Body of pancreas (tissue), 4 donors: ENCODE results near the gene C1orf122. TPM values are rescaled to one million over a fixed set of nuclear protein-coding genes. Genes with fewer than 3 reads are reported as not detected.

Experiments
- ATAC-seq: fragments of 150-250 bp; one replicate; pipeline ENCODE4 v1.9.1; 2016
- DNase-seq, 4 donors: peaks; one replicate each; pipeline ENCODE4 v3.0.0-alpha.2; 2019
- H3K27ac ChIP-seq, 4 donors: fragments of 200-600 bp; sonication (generic); 1 replicate in 3 of 4; 2 replicates in 1 of 4; pipeline versions ENCODE4 v1.5.1 to v1.6.1; 2016 to 2019; ENCODE audit warnings: mild to moderate bottlenecking in 1 of 4, mixed read lengths in 1 of 4, moderate library complexity in 1 of 4
- H3K27me3 ChIP-seq, 2 donors: fragments of 200-600 bp; sonication (generic); one replicate each; pipeline ENCODE4 v1.6.0; 2016; ENCODE audit warnings: mild to moderate bottlenecking in 1 of 2
- H3K36me3 ChIP-seq, 2 donors: fragments of 200-600 bp; sonication (generic); replicated peaks in 1 of 2; 2 replicates each; pipeline ENCODE4 v1.5.1; 2016; ENCODE audit warnings: low read depth in 2 of 2; ENCODE audit not compliant: insufficient read depth in 1 of 2
- H3K4me1 ChIP-seq: fragments of 200-600 bp; sonication (generic); one replicate; pipeline ENCODE4 v1.6.0; 2016
- H3K4me3 ChIP-seq, 2 donors: fragments of 200-600 bp; sonication (generic); 1 replicate in 1 of 2; 2 replicates in 1 of 2; pipeline ENCODE4 v1.5.1; 2016 to 2019
- H3K9me3 ChIP-seq, 3 donors: fragments of 200-600 bp; sonication (generic); 1 replicate in 2 of 3; 2 replicates in 1 of 3; pipeline ENCODE4 v1.5.1; 2016
- POLR2A ChIP-seq, 3 donors: fragments of 450-650 bp; IDR thresholded peaks; one replicate each; pipeline ENCODE4 v1.6.1; 2016; ENCODE audit warnings: antibody characterized with exemption in 3 of 3, mild to moderate bottlenecking in 2 of 3
- WGBS, 2 donors: methylation state at CpG; one replicate each; pipeline ENCODE4 v1.1.5; 2017; 5-methylcytosine and 5-hydroxymethylcytosine counted together
- intact Hi-C: fragments of 100-400 bp; cut with DNase I; formaldehyde crosslinking; loops from one replicate; pipeline ENCODE4 v1.15.1; 2023
- total RNA-seq, 2 donors: library from RNA; depleted of rRNA; stranded (reverse); fragments of >200 nt; gene quantifications; one replicate each; pipeline ENCODE4 v1.1.0, GENCODE V29; 2016
- TF ChIP-seq, protein P1 (sequence below), 7 experiments: fragments of 450-650 bp in 4 of 7; fragments of 200-600 bp in 3 of 7; sonication (generic) in 3 of 7; IDR thresholded peaks; one replicate each; pipeline ENCODE4 v1.5.1; 2016 to 2019; ENCODE audit warnings: antibody characterized with exemption in 7 of 7

Gene C1orf122
- 10 to 100 TPM; 26.2 to 71.9 TPM for total RNA-seq

- DNase-seq (peak; percentile 94 to 95 (median 94)), ATAC-seq (peak; percentile 89)
- H3K27ac ChIP-seq, result peak within 1 kb of the TSS; percentile 93 to 97 (median 94)
- WGBS, 2 donors, result 0 to 1% methylated on average over 15 to 68 of the region's 95 CpGs
- H3K4me3 ChIP-seq, result peak within 1 kb of the TSS; percentile 71
- no peaks in the 10 kb centered on the region for H3K9me3 ChIP-seq
- no peaks in the 10 kb centered on the region for H3K27me3 ChIP-seq
- H3K4me1 ChIP-seq, result peaks cover 32% of the 10 kb centered on the region
- intact Hi-C loops, result no loop called here
- peaks cover 8 to 22% of the 10 kb centered on the region in 2 donors for H3K36me3 ChIP-seq
- peak; percentile 70 to 88 (median 82) for TF ChIP-seq POLR2A (IDR thresholded peaks at IDR 0.05)
- TF ChIP-seq, protein P1, sequence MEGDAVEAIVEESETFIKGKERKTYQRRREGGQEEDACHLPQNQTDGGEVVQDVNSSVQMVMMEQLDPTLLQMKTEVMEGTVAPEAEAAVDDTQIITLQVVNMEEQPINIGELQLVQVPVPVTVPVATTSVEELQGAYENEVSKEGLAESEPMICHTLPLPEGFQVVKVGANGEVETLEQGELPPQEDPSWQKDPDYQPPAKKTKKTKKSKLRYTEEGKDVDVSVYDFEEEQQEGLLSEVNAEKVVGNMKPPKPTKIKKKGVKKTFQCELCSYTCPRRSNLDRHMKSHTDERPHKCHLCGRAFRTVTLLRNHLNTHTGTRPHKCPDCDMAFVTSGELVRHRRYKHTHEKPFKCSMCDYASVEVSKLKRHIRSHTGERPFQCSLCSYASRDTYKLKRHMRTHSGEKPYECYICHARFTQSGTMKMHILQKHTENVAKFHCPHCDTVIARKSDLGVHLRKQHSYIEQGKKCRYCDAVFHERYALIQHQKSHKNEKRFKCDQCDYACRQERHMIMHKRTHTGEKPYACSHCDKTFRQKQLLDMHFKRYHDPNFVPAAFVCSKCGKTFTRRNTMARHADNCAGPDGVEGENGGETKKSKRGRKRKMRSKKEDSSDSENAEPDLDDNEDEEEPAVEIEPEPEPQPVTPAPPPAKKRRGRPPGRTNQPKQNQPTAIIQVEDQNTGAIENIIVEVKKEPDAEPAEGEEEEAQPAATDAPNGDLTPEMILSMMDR (IDR thresholded peaks at IDR 0.05), result peak in 1 of 7 experiments; percentile 4
These were observed at the start of gene C1orf122, which contains the start of gene YRDC for GRCh38 chr1:37807555-37808368. TSS of gene C1orf122 (plus strand) at chr1:37807790. CDS start at chr1:37808405, 615 bp downstream. TSS of gene YRDC (minus strand) at chr1:37808208. CDS start at chr1:37808180, 28 bp downstream.

DNA sequence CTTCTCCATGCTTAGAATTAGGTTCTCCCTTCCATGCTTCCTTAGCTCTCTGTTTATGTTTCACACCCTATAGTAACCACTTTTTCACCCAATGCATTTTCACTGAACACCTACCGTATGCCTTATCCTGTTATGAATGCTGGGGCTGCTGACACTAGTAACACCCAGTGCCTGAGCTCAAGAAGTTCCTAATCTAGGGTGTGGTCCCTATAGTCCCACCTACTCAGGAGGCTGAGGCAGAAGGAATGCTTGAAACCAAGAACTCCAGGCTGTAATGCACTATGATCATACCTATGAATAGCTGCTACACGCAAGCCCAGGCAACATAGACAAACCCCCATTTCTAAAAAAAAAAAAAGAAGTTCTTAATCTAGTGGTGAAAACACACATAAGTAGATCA, 48.1 kb upstream of the C1orf122 start:
- no peak overlapping the region for H3K4me3 ChIP-seq
- intact Hi-C loops, result no loop called here
- ATAC-seq (no peak), DNase-seq (no peak)
- no peaks in the 10 kb centered on the region for H3K9me3 ChIP-seq
- 62 to 69% methylated on average over 2 of the region's 2 CpGs for WGBS, 2 donors
- H3K27ac ChIP-seq, result no peak overlapping the region
- no peaks in the 10 kb centered on the region for H3K36me3 ChIP-seq
- peaks cover 0 to 2% of the 10 kb centered on the region in 2 donors for H3K27me3 ChIP-seq
- H3K4me1 ChIP-seq, result no peaks in the 10 kb centered on the region
- TF ChIP-seq POLR2A (IDR thresholded peaks at IDR 0.05), result no peak
- TF ChIP-seq, protein P1 (IDR thresholded peaks at IDR 0.05), result no peak

DNA sequence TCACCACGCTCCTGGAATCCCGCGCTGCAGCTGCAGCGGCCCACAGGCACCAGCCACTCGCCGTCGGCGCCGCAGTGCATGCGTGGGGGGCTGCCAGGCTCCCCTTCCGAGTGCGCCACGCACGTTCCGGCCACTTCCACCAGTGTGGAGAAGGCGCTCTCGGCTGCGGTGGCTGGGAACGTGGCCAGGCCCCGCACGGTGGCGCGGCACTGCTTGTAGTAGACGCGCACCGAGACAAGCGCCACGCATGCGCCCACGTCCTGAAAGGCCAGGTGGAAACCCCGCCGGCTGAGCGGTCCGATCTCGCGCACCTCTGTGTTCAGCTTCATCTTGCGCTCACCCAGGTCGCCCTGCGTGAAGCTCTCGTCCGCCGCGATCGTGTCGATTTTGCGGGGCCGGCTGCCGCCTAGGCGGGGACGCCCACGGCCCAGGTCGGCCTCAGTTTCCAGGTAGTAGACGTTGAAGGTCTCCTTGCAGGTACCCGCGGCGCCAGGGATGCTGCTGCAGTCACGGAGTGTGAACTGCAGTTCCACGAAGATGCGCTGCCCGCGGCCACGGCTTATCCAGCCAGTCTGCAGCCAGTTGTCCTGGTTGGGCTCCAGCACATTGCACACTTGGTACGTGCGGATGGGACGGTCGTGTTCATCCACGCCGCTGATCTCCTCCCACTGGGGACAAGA, 46.0 kb upstream of the C1orf122 start:
- no peak for DNase-seq
- intact Hi-C loops, result no loop called here
- Histone ChIP-seq H3K36me3 (no peaks in the 10 kb centered on the region), H3K4me3 (no peak overlapping the region), H3K9me3 (no peaks in the 10 kb centered on the region), H3K4me1 (peaks cover 4% of the 10 kb centered on the region), H3K27me3 (peaks cover 0 to 23% of the 10 kb centered on the region in 2 donors), H3K27ac (no peak overlapping the region)
- no peak for ATAC-seq
- 37 to 49% methylated on average over 8 to 67 of the region's 68 CpGs for WGBS, 2 donors
- TF ChIP-seq POLR2A (IDR thresholded peaks at IDR 0.05), result no peak
- TF ChIP-seq, protein P1 (IDR thresholded peaks at IDR 0.05), result no peak

DNA sequence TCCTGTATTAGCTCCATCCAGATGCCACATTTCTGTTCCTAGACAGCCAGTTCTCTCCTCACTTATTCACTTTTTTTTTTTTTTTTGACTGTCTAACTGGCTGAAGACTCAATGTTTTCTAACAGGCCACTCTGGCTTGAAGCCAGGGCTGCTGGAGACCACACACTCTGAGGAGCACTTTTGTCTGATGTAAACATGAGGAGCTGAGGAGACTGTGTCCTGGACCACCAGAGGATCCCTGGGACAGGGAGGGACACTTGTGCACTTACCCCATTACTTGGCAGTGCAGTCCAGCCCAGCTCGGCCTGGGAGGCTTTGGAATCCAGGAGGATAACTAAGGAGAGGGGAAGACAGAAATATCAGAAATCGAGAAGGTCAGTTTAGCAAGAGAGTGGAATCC, 45.1 kb upstream of the C1orf122 start:
- DNase-seq, result no peak
- intact Hi-C loops, result no loop called here
- H3K4me1 ChIP-seq, result peaks cover 4% of the 10 kb centered on the region
- no peak overlapping the region for H3K4me3 ChIP-seq
- ATAC-seq, result no peak
- no peak overlapping the region for H3K27ac ChIP-seq
- no peaks in the 10 kb centered on the region for H3K9me3 ChIP-seq
- TF ChIP-seq POLR2A (IDR thresholded peaks at IDR 0.05), result no peak
- TF ChIP-seq, protein P1 (IDR thresholded peaks at IDR 0.05), result no peak
- no peaks in the 10 kb centered on the region for H3K36me3 ChIP-seq
- WGBS, 2 donors, result 32 to 38% methylated on average over 2 of the region's 2 CpGs
- peaks cover 0 to 27% of the 10 kb centered on the region in 2 donors for H3K27me3 ChIP-seq
